Endothelial cell of umbilical vein (primary cell): Measurements from ENCODE around the gene NTF3. TPM values are rescaled to one million over a fixed set of nuclear protein-coding genes. Genes with fewer than 3 reads are reported as not detected.

Experiments
- BruUV-seq: library from RNA; stranded (reverse); fragments of 400-500 nt; replicated peaks from 2 replicates; lab custom pipeline; 2021; lab: Mats Ljungman, UMichigan
- CTCF ChIA-PET: fragments of 300-600, 350-600 bp; sonication (Branson Sonifier 250); formaldehyde crosslinking; loops from one replicate; lab custom pipeline; 2021; ENCODE audit warnings: antibody characterized with exemption, inconsistent platforms; lab: Charles Lee
- POLR2A ChIA-PET: fragments of 300-600, 350-600 bp; sonication (Branson Sonifier 250); formaldehyde crosslinking; loops from one replicate; lab custom pipeline; 2021; ENCODE audit warnings: antibody characterized with exemption, inconsistent platforms; lab: Charles Lee
- DNase-seq: peaks from one replicate; pipeline ENCODE4 v3.0.0-alpha.2; 2011; ENCODE audit warnings: low read depth, low spot score
- FAIRE-seq: peaks from 2 replicates; lab custom pipeline; 2011; peaks lifted over from hg19 to GRCh38; lab: Jason Lieb, UNC
- H2AFZ ChIP-seq: 2 replicates; pipeline ENCODE4 v1.6.0; 2012; ENCODE audit warnings: low read depth, low read length, control low read depth, inconsistent platforms
- H3K27ac ChIP-seq: 2 replicates; pipeline ENCODE4 v1.5.1; 2011; ENCODE audit warnings: low read depth, mild to moderate bottlenecking, control low read depth, low read length, moderate library complexity; ENCODE audit not compliant: insufficient read depth
- H3K27me3 ChIP-seq, 2 experiments: 2 replicates each; pipeline versions ENCODE4 v1.6.0 to v1.6.1; 2011; ENCODE audit warnings: low read length in 2 of 2, mixed read lengths in 1 of 2; ENCODE audit not compliant: control insufficient read depth in 2 of 2, insufficient read depth in 2 of 2
- H3K36me3 ChIP-seq, 2 experiments: 2 replicates in 1 of 2; 3 replicates in 1 of 2; pipeline ENCODE4 v1.5.1; 2011; ENCODE audit warnings: low read length in 2 of 2, mild to moderate bottlenecking in 1 of 2, moderate library complexity in 1 of 2; ENCODE audit not compliant: control insufficient read depth in 2 of 2, insufficient read depth in 2 of 2; ENCODE audit errors: extremely low read depth in 1 of 2
- H3K4me1 ChIP-seq: 3 replicates; pipeline ENCODE4 v1.5.1; 2011; ENCODE audit warnings: mild to moderate bottlenecking, low read length; ENCODE audit not compliant: control insufficient read depth, insufficient read depth; ENCODE audit errors: extremely low read depth
- H3K4me2 ChIP-seq: 2 replicates; pipeline ENCODE4 v1.6.1; 2011; ENCODE audit warnings: low read length, control low read depth, mixed read lengths; ENCODE audit not compliant: insufficient read depth
- H3K4me3 ChIP-seq, 3 experiments: fragments of 200-600 bp in 1 of 3; sonication (generic), shearing (Covaris generic) in 1 of 3; replicated peaks in 1 of 3; 2 replicates each; pipeline ENCODE4 v1.5.1; 2011 to 2016; ENCODE audit warnings: control low read depth in 3 of 3, low read length in 3 of 3, mild to moderate bottlenecking in 2 of 3, inconsistent platforms in 1 of 3, low read depth in 1 of 3, moderate library complexity in 1 of 3; ENCODE audit not compliant: insufficient read depth in 1 of 3
- H3K79me2 ChIP-seq: 2 replicates; pipeline ENCODE4 v1.6.0; 2012; ENCODE audit warnings: low read length, inconsistent platforms; ENCODE audit not compliant: control insufficient read depth, insufficient read depth
- H3K9ac ChIP-seq: replicated peaks from 2 replicates; pipeline ENCODE3; 2011; ENCODE audit warnings: low read length, control low read depth; ENCODE audit not compliant: insufficient read depth; ENCODE audit errors: extremely low read depth
- H3K9me1 ChIP-seq: replicated peaks from 3 replicates; pipeline ENCODE4 v1.6.0; 2011; ENCODE audit warnings: mild to moderate bottlenecking, low read length; ENCODE audit not compliant: control insufficient read depth, insufficient read depth; ENCODE audit errors: extremely low read depth
- H3K9me3 ChIP-seq: replicated peaks from 2 replicates; pipeline ENCODE4 v1.5.1; 2012; ENCODE audit warnings: low read length, inconsistent platforms; ENCODE audit not compliant: control insufficient read depth, insufficient read depth
- H4K20me1 ChIP-seq: replicated peaks from 2 replicates; pipeline ENCODE3; 2011; ENCODE audit warnings: mild to moderate bottlenecking, low read length; ENCODE audit not compliant: control insufficient read depth, insufficient read depth; ENCODE audit errors: extremely low read depth
- EZH2 ChIP-seq: IDR thresholded peaks from 2 replicates; pipeline ENCODE4 v1.6.1; 2012; ENCODE audit warnings: borderline replicate concordance, low read depth, mild to moderate bottlenecking, moderate library complexity, low read length, inconsistent platforms; ENCODE audit not compliant: severe bottlenecking
- FOS ChIP-seq: IDR thresholded peaks from 2 replicates; pipeline ENCODE4 v1.6.1; 2011; ENCODE audit warnings: mild to moderate bottlenecking, low read length, moderate library complexity, borderline replicate concordance; ENCODE audit not compliant: insufficient read depth
- GATA2 ChIP-seq: IDR thresholded peaks from 2 replicates; pipeline ENCODE4 v1.7.0; 2011; ENCODE audit warnings: low read depth, mild to moderate bottlenecking, moderate library complexity, mixed read lengths, low read length; ENCODE audit not compliant: insufficient read length, insufficient read depth
- JUN ChIP-seq: IDR thresholded peaks from 2 replicates; pipeline ENCODE4 v1.6.1; 2011; ENCODE audit warnings: borderline replicate concordance, low read depth; ENCODE audit not compliant: insufficient read length, insufficient read depth
- MAX ChIP-seq: IDR thresholded peaks from 2 replicates; pipeline ENCODE4 v1.6.1; 2011; ENCODE audit not compliant: insufficient read depth, insufficient read length
- MYC ChIP-seq: IDR thresholded peaks from one replicate; pipeline ENCODE4 v1.6.1; 2011; ENCODE audit warnings: mild to moderate bottlenecking, low read depth, low read length
- POLR2A ChIP-seq: IDR thresholded peaks from 2 replicates; pipeline ENCODE4 v1.6.1; 2012; ENCODE audit warnings: low read depth, mild to moderate bottlenecking, control low read depth, low read length
- POLR2AphosphoS5 ChIP-seq: IDR thresholded peaks from 2 replicates; pipeline ENCODE4 v1.6.1; 2012; ENCODE audit warnings: low read depth, mild to moderate bottlenecking, control low read depth, low read length, moderate library complexity; ENCODE audit not compliant: insufficient read depth
- dilution Hi-C: fragments of 300-500 bp; cut with MboI; formaldehyde crosslinking; loops from one replicate; pipeline ENCODE4 v1.15.0; 2019; ENCODE audit warnings: low sequenced_read_pairs; ENCODE audit not compliant: extremely low pct_ligation_motif_present
- intact Hi-C: fragments of 100-400 bp; cut with micrococcal nuclease; formaldehyde crosslinking; loops from one replicate; pipeline ENCODE4 v1.10.0; 2022
- polyA plus RNA-seq, 4 experiments: library from polyadenylated mRNA; depleted of rRNA in 3 of 4; stranded (reverse) in 3 of 4; unstranded in 1 of 4; fragments of >200 nt; gene quantifications; 2 replicates each; pipeline versions ENCODE4 v1.2.1 to v1.2.3, GENCODE V29; 2011 to 2012; ENCODE audit warnings: missing spikeins in 1 of 4
- total RNA-seq: library from RNA; stranded (reverse); gene quantifications from 2 replicates; pipeline ENCODE4 v1.2.3, GENCODE V29; 2021
- TF ChIP-seq, protein P1 (sequence below), 2 donors: IDR thresholded peaks; 1 replicate in 1 of 2; 2 replicates in 1 of 2; pipeline ENCODE4 v1.5.1; 2011; ENCODE audit warnings: low read length in 2 of 2, mild to moderate bottlenecking in 2 of 2, moderate library complexity in 2 of 2, control low read depth in 1 of 2, inconsistent platforms in 1 of 2, low read depth in 1 of 2; ENCODE audit not compliant: insufficient read depth in 1 of 2; ENCODE audit errors: extremely low read depth in 1 of 2

Gene NTF3
- total and polyA plus RNA-seq, 2 donors (not counting 3 experiments of a cell fraction or from before 2014, with no cell fraction given), result not detected

DNA sequence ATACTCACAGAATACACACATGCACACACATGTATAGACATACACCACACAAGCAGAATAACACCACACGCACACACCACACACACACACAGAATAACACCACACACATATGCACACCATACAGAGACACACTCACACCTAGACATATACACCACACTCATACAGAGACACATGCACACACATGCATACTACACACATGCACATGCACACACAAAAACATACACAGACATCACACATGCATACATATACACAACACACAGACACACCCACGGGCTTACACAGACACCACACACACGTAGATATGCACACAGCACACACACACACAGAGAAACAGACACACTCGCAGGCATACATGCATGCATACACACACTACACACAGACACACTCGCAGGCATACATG is 49.7 kb downstream of the NTF3 start:
- Histone ChIP-seq H2AFZ (no peak overlapping the region), H3K27ac (no peak overlapping the region), H3K36me3 (no peaks in the 10 kb centered on the region), H3K4me2 (no peak overlapping the region), H3K9ac (no peak overlapping the region), H3K4me1 (no peaks in the 10 kb centered on the region), H3K9me1 (no peaks in the 10 kb centered on the region), H3K9me3 (no peaks in the 10 kb centered on the region), H3K79me2 (no peaks in the 10 kb centered on the region), H3K4me3 (no peak overlapping the region), H4K20me1 (no peaks in the 10 kb centered on the region), H3K27me3 (peaks cover 6 to 24% of the 10 kb centered on the region in 2 experiments)
- TF ChIP-seq, protein P1, sequence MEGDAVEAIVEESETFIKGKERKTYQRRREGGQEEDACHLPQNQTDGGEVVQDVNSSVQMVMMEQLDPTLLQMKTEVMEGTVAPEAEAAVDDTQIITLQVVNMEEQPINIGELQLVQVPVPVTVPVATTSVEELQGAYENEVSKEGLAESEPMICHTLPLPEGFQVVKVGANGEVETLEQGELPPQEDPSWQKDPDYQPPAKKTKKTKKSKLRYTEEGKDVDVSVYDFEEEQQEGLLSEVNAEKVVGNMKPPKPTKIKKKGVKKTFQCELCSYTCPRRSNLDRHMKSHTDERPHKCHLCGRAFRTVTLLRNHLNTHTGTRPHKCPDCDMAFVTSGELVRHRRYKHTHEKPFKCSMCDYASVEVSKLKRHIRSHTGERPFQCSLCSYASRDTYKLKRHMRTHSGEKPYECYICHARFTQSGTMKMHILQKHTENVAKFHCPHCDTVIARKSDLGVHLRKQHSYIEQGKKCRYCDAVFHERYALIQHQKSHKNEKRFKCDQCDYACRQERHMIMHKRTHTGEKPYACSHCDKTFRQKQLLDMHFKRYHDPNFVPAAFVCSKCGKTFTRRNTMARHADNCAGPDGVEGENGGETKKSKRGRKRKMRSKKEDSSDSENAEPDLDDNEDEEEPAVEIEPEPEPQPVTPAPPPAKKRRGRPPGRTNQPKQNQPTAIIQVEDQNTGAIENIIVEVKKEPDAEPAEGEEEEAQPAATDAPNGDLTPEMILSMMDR (IDR thresholded peaks at IDR 0.05; ENCODE audit: extremely low read depth in 1 of 2, insufficient read depth in 1 of 2, low read depth in 1 of 2, low read length in 2 of 2), result no peak
- no peak for TF ChIP-seq JUN
- TF ChIP-seq POLR2AphosphoS5, result no peak
- no peak for TF ChIP-seq FOS
- TF ChIP-seq MYC, result no peak
- no peak for TF ChIP-seq POLR2A
- no peak for TF ChIP-seq GATA2
- no peak for TF ChIP-seq MAX
- no peak for TF ChIP-seq EZH2
- BruUV-seq, result no TSS peak
- no peak for DNase-seq
- ChIA-PET CTCF (no interaction called here), POLR2A (no interaction called here)
- dilution Hi-C loops, result no loop called here
- intact Hi-C loops, result no loop called here
- FAIRE-seq, result no peak
